Activated CD4-positive, CD25-positive, alpha-beta regulatory T cell (primary cell): ENCODE measurements around the gene ZNF710.

Source experiments
- DNase-seq, 4 experiments: peaks; one replicate each; lab custom pipeline; 2025; lab: John Stamatoyannopoulos, UW

The ZNF710 gene

DNA sequence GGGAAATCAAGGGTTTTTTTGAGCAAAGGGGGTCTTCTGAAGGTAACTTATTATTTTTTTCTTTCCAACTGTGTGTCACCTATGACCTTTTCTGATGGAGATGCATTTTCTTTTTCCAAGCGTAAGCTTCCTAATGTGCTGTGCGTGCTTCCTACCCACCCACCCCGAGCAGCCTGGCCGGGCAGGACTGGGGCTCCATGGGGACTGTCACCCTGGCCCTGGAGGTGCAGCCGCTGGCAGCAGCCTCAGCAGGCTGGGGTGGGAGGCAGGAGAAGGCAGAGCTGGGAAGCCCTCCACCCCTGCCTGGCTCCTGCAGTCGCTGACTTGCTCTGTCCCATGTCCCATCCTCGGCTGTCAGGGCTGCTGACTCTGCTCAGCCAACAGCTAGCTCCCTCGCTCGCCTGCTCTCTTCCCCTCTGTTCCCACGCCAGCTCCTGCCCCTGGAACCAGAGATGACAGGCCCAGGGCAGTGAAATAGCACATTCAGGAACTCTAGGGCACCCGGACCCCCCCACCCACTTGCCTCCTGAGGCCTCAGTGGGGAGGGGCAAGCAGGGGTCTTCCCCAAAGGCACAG is 79.8 kb downstream of the ZNF710 start:
- DNase-seq: no peak

GRCh38 chr15:90082140-90082715 is 81.1 kb downstream of the ZNF710 start:
- no peak for DNase-seq

- no peak for DNase-seq
Observed at GRCh38 chr15:90083419-90083818, 82.3 kb downstream of the ZNF710 start.

DNA sequence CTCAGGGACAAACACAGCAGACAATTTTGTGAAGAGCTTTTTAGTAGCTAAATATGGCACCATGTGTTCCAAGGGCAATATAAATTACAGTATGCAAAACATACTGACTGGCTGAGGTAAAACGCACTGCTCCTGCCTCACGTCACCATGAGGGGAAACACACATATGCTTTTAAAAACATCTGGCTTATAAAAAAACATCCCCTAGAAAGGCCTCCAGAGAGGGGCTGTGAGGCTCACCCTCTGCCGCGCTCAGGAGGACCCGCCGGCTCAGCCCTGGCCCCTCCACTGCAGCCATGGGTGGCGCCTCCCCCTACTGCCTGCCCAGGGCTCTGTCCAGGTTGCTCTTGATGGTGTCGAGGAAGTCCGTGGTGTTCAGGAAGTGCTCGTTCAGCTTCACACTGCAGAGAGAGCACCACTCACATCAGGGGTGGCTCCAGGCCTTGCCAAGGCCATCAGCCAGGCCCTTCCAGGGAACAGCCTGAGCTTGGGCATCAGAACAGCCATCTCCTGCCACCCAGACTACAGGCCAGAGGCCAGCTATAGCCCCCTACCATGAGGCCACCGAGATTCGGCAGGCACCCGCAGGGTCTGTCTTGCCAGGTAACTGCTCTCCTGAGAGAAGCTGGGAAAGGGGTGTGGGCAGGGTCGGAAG is 83.0 kb downstream of the ZNF710 start:
- DNase-seq: no peak

DNA sequence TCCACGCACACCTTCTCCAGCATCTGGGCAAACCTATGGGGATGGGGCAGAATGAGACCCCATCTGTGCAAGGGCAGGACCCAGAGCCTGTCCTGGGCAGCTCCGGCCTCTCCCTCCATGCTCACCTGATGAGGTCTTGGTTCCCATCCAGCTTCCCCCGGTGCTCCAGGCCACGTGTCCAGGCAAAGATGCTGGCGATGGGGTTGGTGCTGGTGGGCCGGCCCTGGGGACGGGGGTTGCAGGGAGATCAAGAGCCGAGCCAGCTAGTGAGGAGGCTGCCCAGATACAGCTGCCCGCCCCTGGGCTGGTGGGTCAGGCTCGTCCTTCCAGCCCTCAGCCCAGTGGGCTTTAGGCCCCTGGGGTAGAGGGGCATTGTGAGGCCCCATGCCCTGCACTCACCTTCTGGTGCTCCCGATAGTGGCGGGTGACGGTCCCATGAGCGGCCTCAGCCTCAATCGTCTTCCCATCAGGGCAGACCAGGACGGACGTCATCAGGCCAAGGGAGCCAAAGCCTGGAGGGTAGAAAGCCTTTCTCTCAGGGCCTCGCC is 83.8 kb downstream of the ZNF710 start:
- DNase-seq: no peak

DNA sequence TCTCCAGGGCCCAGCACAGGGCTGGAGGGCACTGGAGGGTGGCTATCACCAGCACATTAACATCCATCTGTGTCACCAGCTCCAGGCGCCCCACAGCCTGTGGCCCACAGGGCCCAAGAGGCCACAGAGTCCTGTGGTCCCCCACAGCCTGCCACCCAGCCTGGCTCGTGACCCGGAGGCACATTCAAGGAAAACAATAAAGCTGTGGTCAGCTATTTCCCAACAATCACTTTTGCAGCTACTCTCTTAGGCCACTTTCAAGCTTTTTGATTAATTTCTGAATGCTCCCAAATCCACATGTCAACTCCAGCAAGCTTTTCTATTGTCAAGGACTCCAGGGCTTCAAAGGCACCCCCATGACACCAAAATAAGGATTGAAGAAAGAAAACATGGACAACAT is 84.4 kb downstream of the ZNF710 start:
- DNase-seq: no peak

DNA sequence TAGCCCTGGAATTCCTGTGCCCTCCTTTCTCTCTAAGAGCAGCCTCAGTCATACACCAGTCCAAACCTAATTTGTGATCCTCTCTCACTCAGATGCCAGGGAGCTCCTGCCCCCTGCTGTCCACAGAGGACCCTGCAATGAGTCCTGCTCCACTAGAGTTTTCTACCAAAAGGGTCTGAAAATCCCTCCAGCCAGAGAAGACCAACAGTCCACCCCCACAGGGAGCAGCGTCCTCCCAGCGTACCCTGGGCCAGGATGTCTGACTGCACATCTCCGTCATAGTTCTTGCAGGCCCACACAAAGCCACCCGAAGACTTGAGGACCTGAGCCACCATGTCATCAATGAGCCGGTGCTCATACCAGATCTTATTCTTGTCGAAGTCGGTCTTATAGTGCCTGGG is 85.7 kb downstream of the ZNF710 start:
- peak in 1 of 4 experiments; percentile 37 for DNase-seq

- DNase-seq: no peak
Observed at GRCh38 chr15:90087454-90088154, 86.5 kb downstream of the ZNF710 start.

DNA sequence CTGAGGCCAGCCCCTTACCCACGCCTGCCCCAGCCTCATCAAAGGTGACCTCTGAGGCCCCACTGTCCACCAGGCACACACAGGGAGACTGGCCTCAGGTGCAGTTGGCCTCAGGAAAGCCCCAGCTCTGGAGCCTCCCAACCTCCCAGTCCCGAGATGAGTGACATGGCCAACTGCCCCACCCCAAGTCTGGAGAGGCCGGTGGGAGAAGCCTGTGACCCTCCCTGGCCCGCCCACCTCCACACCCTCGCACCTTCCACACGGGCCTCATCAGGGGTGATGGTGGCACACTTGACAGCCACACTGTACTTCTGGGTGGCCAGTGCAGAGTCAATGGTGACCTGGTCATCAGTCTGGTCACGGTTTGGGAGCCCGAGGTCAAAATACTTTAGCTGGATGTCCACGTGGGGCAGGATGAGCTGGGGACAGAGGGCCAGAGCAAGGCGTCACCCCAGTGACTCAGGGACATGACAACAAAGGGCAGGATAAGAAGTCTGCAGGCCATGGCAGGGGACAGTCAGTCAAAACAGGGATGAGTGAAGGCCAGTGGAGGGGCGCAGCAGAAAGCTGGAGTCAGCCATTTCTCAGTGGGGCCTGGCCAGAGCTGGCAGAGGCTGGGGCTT is 89.2 kb downstream of the ZNF710 start:
- DNase-seq: no peak

- no peak for DNase-seq
Observed at GRCh38 chr15:90091156-90091931, 90.2 kb downstream of the ZNF710 start.

DNA sequence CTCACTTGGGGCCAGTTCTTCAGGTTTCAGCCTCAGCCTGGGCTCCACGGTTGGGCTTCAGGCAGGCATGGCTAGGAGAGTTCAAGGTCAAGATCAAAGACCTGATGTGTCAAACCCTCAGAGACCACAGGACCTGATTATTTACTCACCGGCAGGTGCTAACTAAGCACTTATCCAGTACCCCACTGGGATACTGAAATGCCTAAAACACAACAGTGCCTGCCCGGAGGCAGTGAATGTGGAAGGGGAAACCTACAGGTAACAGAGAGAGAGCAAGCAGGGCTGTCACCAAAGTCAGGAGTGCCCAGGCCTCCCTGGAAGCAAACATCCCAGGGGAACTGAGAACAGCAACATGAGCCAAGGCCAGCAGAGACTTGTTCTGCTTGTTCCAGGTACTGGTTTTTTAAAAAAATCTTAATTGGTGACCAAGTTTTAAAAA is 94.4 kb downstream of the ZNF710 start:
- no peak for DNase-seq

DNA sequence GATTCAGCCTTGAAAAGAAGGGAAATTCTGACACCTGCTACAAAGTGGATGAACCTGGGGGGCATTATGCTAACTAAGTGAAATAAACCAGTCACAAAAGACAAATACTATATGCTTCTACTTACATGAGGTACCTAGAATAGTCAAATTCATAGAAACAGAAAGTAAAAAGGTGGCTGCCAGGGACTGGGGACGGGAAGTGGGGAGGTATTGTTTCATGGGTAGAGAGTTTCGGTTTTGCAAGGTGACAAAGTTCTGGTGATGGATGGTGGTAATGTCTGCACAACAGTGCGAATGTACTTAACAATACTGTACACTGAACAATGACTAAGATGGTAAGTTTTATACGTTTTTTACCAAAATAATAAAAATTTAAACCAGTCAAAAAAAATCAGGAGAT is 96.4 kb downstream of the ZNF710 start:
- peak in 2 of 4 experiments; percentile 13 to 32 for DNase-seq

DNA sequence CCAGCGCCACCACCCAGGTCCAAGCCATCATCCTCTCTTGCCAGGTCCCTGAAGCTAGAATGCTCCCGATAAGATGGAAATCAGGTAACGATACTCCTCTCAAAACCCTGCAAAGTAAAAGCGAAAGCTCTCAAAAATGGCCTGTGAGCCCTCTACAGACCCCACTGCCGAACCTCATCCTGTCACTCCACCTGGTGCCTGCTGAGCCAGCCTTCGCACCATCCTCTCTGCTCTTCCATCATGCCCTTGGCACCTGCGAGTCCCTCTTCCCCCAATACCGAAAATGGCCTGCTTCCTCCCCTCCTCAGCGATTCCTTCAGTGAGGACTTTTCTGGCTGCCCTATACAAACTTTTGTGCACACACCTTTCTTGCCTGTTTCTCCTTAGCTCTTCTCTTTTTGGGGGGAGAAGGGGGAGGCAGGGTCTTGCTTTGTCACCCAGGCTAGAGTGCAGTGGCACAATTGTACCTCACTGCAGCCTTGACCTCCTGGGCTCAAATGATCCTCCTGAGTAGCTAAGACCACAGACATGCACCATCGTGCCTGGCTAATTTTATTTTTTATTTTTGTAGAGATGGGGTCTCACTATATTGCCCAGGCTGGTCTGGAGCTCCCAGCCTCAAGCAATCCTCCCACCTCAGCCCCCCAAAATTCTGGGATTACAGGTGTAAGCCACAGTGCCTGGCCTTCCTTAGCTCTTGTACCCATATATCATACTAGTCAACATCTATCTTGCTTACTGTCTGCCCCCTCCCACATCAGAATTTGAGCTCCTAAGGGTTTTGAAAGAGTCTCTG is 98.1 kb downstream of the ZNF710 start:
- DNase-seq: no peak

DNA sequence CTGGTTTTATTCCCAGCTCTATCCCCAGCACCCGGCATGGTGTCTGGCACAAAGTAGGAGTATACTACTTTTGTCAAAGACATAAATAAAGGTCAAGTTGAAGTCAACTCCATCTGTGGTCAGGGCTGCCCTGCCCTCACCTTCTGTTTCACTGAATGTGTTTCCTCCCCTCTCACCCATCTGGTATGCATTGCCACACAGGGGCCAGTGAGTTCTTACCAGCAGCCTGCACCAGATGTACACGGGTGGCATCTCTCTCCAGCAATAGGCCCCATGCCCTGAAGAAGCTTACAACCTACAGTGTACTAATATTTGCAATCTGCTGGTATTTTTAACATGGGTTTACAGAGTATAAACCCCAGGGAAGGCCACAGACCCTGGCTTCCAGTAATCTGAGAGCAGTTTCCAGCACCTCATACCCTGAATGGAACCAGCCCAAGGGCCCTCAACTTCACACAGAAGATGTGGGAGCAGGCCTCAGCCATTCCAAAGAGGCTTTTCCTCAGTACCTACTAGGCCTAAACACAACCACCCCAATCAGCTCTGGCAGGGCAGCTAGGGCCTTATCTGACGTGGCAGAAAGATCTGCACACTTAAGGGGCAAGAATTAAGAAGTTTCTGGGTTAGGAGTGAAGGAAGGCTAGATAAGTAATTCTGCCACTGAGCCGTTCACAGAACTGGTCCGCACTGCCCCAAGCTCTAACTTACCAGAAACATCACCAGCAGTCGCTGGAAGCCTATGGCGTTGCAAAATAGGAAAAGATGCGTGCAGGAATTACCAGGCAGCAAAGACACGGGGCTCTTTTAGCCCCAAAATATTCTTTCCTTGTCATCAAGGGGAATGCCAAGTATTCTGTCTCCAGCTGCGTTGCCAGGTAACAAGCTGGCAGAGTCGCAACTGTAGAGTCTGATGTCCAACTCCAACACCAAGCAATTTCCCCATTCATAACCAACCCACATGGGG is 99.0 kb downstream of the ZNF710 start:
- DNase-seq: no peak

DNA sequence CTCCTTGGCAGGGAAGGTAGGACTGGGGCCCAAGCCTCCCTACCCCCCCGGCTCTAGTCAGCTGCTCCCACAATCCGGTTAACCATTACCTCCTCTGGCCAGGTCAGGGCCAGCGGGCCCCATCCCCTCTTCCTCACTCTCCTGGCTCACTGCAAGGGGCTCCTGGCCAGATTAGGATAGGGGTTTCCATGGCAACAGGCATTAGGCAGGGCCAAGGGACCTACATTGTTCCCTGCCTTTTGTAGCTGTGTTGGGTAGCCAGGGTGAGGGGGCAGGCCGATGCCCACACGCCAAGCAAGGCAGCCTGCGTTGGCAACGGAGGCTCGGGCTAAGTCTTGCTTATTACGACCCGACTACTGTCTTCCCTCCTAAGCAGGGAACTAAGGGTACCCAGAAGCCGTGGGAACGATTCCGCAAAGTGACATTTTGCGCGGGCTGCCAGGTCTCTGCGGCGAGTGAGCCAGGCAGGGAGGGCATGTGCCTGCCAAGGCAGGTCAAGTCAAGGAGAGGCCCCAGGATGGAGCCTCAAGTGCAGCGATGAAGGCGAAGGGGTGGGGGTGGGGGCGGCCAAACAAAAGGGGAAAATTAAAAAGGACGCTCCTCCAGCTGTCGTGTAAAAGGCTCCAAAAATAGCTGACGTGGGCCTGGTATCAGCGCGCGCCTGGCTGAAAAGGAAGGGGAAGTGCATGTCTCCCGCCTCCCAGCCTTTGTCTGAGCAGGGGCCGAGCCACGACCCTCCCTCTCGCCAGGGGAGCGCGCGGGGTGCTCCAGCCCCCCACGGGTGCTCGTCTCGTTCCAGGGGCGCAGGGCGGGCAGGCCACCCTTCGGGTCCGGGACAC is 100.2 kb downstream of the ZNF710 start:
- DNase-seq: no peak

DNA sequence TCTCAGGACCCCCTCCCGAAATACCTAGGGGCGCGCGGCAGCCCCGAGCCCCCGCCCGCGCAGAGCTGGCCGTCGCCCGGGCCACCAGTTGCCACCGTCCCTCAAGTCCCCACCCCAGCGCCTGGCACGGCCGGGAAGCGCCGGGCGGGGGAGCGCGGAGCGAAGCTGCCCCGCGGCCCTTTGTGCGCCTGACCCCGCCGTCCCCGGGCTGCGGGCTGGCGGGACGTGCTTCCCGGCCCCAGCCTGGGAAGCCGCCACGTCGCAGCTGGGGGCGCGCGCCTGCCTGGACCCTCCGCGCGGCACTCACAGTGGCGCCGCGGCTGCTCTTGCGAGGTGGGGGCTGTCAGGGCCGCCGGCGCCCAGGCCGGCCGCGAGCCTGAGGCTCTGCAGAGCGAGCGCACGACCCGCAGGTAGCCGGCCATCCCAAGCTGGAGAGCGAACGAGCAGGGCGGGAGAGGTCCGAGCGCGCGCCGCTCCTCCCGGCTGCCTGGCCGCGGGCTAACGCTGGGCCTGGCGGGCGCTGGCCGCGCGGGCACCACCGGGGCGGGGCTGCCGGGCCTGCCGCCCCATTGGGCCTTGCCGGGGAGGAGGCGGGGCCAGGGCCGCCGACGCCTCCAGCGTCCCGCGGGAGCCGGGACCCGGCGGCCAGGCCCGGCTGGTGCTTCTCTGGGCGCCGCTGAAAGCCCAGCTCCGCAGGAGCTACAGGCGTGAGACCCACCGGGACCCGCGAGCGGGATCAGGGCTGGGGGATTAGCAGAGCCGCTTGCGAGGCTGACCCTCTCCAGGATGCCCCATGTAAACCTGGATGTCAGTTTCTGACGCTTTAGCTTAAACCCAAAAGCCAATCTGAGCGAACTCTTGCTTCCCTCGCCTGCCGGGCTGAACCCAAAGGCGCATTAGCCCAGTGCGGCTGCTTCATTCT is 101.1 kb downstream of the ZNF710 start, which contains the start of gene IDH2:
Gene IDH2 (minus strand): TSS at position 500 of the 922 bp plus-strand sequence. CDS start 78 bp downstream, at position 422.
- DNase-seq: peak; percentile 32 to 54 (median 49)

DNA sequence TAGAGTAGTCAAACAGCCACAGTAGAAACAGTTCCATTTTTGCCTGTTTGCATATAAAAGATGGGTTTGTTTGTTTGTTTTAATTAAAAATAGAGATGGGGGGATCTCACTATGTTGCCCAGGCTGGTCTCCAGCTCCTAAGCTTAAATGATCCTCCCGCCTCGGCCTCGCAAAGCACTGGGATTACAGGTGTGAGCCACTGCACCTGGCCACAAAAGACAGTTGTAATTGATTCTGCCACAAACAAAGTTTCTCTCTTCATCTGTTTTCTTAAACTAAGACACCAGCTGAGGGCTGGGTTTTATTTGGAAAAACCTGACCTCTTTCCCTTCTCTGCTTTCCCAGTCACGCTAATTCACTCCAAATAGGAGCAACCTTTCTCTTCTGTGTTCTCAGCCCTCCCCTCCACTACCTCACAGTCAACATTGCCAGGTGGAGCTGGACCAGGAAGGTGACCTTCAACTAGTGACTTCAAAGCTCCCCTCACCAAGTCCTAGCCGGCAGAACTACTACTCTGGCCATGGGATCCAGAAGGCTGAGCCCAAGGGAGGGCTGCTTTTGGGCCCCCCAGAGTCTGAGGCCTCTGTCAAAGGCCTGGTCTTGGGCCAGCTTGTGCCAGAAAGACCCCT is 102.7 kb downstream of the ZNF710 start:
- no peak for DNase-seq
